Sigmoid colon (tissue), 4 donors: Measurements from ENCODE around the gene ACSL1.

ENCODE experiments used
- CTCF ChIP-seq, 4 experiments: fragments of 450-650 bp in 3 of 4; fragments of 200-600 bp in 1 of 4; IDR thresholded peaks; one replicate each; pipeline ENCODE4 v1.5.1; 2016 to 2019; ENCODE audit warnings: antibody characterized with exemption in 4 of 4, mild to moderate bottlenecking in 3 of 4, moderate library complexity in 2 of 4
- EP300 ChIP-seq, 4 donors: sonication (generic); formaldehyde crosslinking; IDR thresholded peaks; one replicate each; pipeline ENCODE4 v1.6.1; 2017; ENCODE audit warnings: antibody characterized with exemption in 4 of 4
- POLR2A ChIP-seq, 2 donors: fragments of 450-650 bp; IDR thresholded peaks; one replicate each; pipeline ENCODE4 v1.6.1; 2016; ENCODE audit warnings: antibody characterized with exemption in 2 of 2, mild to moderate bottlenecking in 2 of 2, moderate library complexity in 2 of 2
- POLR2AphosphoS5 ChIP-seq, 4 donors: sonication (generic); formaldehyde crosslinking; IDR thresholded peaks; one replicate each; pipeline ENCODE4 v1.6.1; 2017; ENCODE audit warnings: antibody characterized with exemption in 4 of 4

- TF ChIP-seq CTCF (IDR thresholded peaks at IDR 0.05) = no peak
- no peak for TF ChIP-seq POLR2A (IDR thresholded peaks at IDR 0.05)
- TF ChIP-seq POLR2AphosphoS5 (IDR thresholded peaks at IDR 0.05) = no peak
- TF ChIP-seq EP300 (IDR thresholded peaks at IDR 0.05) = no peak
Observed at GRCh38 chr4:184846531-184846930, 20.8 kb upstream of the ACSL1 start.
